ENCODE data around the gene CHN2.

- TF ChIP-seq POLR2AphosphoS5 (IDR thresholded peaks at IDR 0.05; ENCODE audit: low read depth, low read length) (no peak), FOSL2 (IDR thresholded peaks at IDR 0.05; ENCODE audit: borderline replicate concordance, low read depth) (no peak), MEF2A (IDR thresholded peaks at IDR 0.05; ENCODE audit: borderline replicate concordance, low read depth) (no peak), GABPA (IDR thresholded peaks at IDR 0.05; ENCODE audit: low read depth) (no peak), RAD21 (IDR thresholded peaks at IDR 0.05; ENCODE audit: low read length) (no peak), GATA2 (CRISPR knock-in tag; IDR thresholded peaks at IDR 0.05) (no peak), CHD2 (IDR thresholded peaks at IDR 0.05; ENCODE audit: low read length, partially characterized antibody) (no peak), YY1 (IDR thresholded peaks at IDR 0.05; ENCODE audit: low read depth) (no peak)
- TF ChIP-seq, protein P1, sequence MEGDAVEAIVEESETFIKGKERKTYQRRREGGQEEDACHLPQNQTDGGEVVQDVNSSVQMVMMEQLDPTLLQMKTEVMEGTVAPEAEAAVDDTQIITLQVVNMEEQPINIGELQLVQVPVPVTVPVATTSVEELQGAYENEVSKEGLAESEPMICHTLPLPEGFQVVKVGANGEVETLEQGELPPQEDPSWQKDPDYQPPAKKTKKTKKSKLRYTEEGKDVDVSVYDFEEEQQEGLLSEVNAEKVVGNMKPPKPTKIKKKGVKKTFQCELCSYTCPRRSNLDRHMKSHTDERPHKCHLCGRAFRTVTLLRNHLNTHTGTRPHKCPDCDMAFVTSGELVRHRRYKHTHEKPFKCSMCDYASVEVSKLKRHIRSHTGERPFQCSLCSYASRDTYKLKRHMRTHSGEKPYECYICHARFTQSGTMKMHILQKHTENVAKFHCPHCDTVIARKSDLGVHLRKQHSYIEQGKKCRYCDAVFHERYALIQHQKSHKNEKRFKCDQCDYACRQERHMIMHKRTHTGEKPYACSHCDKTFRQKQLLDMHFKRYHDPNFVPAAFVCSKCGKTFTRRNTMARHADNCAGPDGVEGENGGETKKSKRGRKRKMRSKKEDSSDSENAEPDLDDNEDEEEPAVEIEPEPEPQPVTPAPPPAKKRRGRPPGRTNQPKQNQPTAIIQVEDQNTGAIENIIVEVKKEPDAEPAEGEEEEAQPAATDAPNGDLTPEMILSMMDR (IDR thresholded peaks at IDR 0.05) = no peak
- TF ChIP-seq, protein P2, sequence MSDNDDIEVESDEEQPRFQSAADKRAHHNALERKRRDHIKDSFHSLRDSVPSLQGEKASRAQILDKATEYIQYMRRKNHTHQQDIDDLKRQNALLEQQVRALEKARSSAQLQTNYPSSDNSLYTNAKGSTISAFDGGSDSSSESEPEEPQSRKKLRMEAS (IDR thresholded peaks at IDR 0.05; ENCODE audit: low read depth) = no peak
Measured at GRCh38 chr7:29150856-29151255, 43.7 kb upstream of the CHN2 start.
